Brain microvascular endothelial cell (primary cell): ENCODE data around the gene ATXN10.

Experiments used
- DNase-seq: peaks from one replicate; pipeline ENCODE4 v3.0.0-alpha.2; 2020
- H3K27ac ChIP-seq: fragments of 250-450 bp; sonication (Bioruptor Pico); 2 replicates; pipeline ENCODE4 v1.5.1; 2020; ENCODE audit warnings: mild to moderate bottlenecking, moderate library complexity
- H3K27me3 ChIP-seq: fragments of 250-450 bp; sonication (Bioruptor Pico); replicated peaks from 2 replicates; pipeline ENCODE4 v1.5.1; 2020; ENCODE audit warnings: mild to moderate bottlenecking
- H3K36me3 ChIP-seq: fragments of 250-450 bp; sonication (Bioruptor Pico); replicated peaks from 2 replicates; pipeline ENCODE4 v1.5.1; 2020; ENCODE audit warnings: mild to moderate bottlenecking
- H3K4me3 ChIP-seq: 2 replicates; pipeline ENCODE4 v1.5.1; 2011; ENCODE audit warnings: low read depth, mild to moderate bottlenecking, control low read depth, low read length, moderate library complexity
- CTCF ChIP-seq: IDR thresholded peaks from 2 replicates; pipeline ENCODE4 v1.5.1; 2011; ENCODE audit warnings: low read depth, mild to moderate bottlenecking, moderate library complexity, low read length, control low read depth, inconsistent platforms; ENCODE audit errors: missing control alignments
- in situ Hi-C: cut with HindIII; loops from 2 replicates; pipeline ENCODE4 v1.10.0; 2017; ENCODE audit warnings: low sequenced_read_pairs, low pct_ligation_motif_present

Gene ATXN10

GRCh38 chr22:45843031-45843430 is 171.4 kb downstream of the ATXN10 start:
- no peaks in the 10 kb centered on the region for H3K36me3 ChIP-seq
- no peak for TF ChIP-seq CTCF
- DNase-seq = no peak
- no peak overlapping the region for H3K4me3 ChIP-seq
- no peaks in the 10 kb centered on the region for H3K27me3 ChIP-seq
- in situ Hi-C loops = no loop called here
- H3K27ac ChIP-seq = no peak overlapping the region

- H3K4me3 ChIP-seq = no peak overlapping the region
- H3K27ac ChIP-seq = no peak overlapping the region
- no peak for DNase-seq
- H3K36me3 ChIP-seq = peaks cover 5% of the 10 kb centered on the region
- no peaks in the 10 kb centered on the region for H3K27me3 ChIP-seq
- in situ Hi-C loops = no loop called here
- TF ChIP-seq CTCF = no peak
Observed at GRCh38 chr22:45843986-45844385, 172.4 kb downstream of the ATXN10 start.

- Histone ChIP-seq H3K36me3 (peaks cover 5% of the 10 kb centered on the region), H3K27ac (no peak overlapping the region), H3K27me3 (no peaks in the 10 kb centered on the region), H3K4me3 (no peak overlapping the region)
- no peak for TF ChIP-seq CTCF
- in situ Hi-C loops = no loop called here
- no peak for DNase-seq
Observed at GRCh38 chr22:45845076-45845487, 173.4 kb downstream of the ATXN10 start.

- Histone ChIP-seq H3K27me3 (no peaks in the 10 kb centered on the region), H3K27ac (no peak overlapping the region), H3K4me3 (no peak overlapping the region), H3K36me3 (peaks cover 5% of the 10 kb centered on the region)
- in situ Hi-C loops = no loop called here
- no peak for DNase-seq
- no peak for TF ChIP-seq CTCF
Observed at GRCh38 chr22:45846952-45847351, 175.3 kb downstream of the ATXN10 start.

GRCh38 chr22:45848904-45849303 is 177.3 kb downstream of the ATXN10 start:
- no peak overlapping the region for H3K27ac ChIP-seq
- H3K36me3 ChIP-seq = peaks cover 5% of the 10 kb centered on the region
- DNase-seq = no peak
- TF ChIP-seq CTCF = no peak
- no peak overlapping the region for H3K4me3 ChIP-seq
- in situ Hi-C loops = no loop called here
- no peaks in the 10 kb centered on the region for H3K27me3 ChIP-seq

- Histone ChIP-seq H3K27ac (no peak overlapping the region), H3K27me3 (no peaks in the 10 kb centered on the region), H3K36me3 (peaks cover 8% of the 10 kb centered on the region), H3K4me3 (no peak overlapping the region)
- DNase-seq = no peak
- TF ChIP-seq CTCF = no peak
- in situ Hi-C loops = no loop called here
Observed at GRCh38 chr22:45852826-45853225, 181.2 kb downstream of the ATXN10 start.
